Measurements from ENCODE around the gene VPS45.

DNA sequence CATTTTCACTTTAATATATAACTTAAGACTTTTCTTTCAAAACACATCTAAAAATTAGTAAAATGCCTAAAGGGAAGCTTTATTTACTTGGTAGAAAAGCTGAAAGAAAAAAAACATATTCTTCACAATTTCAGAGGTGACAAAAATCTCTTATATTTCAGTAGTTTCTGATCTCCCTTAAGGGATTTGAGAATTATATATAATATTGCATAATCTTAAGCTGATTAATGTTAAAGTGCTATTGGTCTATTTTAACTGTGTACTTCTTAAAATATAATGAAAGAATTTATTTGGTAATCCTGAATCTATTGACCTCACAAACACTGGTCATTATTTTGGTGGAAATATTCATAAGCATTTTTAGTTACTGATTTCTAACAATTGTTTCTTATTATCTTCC, 1.2 kb upstream of the VPS45 start:
- TF ChIP-seq EZH2phosphoT487 (IDR thresholded peaks at IDR 0.05; ENCODE audit: insufficient read depth, low read depth) (no peak), EZH2 (IDR thresholded peaks at IDR 0.05; ENCODE audit: insufficient read depth, poor library complexity, severe bottlenecking) (no peak)
